ENCODE data around the gene CMTM6. TPM values are rescaled to one million over a fixed set of nuclear protein-coding genes. Genes with fewer than 3 reads are reported as not detected.

Gene CMTM6
- total RNA-seq, 1 experiment from 2014 or later: 43.5 TPM

GRCh38 chr3:32459450-32459849 lies 43.2 kb downstream of the CMTM6 start:
- Mint-ChIP-seq H3K4me1 (peaks cover 29 to 30% of the 10 kb centered on the region in 2 experiments), H3K27ac (peak overlapping the region in 1 of 3 experiments; percentile 79; a peak in 2 of 7 replicates), H3K4me3 (no peak overlapping the region), H3K9me3 (no peaks in the 10 kb centered on the region; a peak in 1 of 5 replicates), H3K27me3 (ENCODE audit: low read depth) (no peaks in the 10 kb centered on the region; the same call in 1 of the 2 replicates), H3K36me3 (ENCODE audit: insufficient read depth in 1 of 3, low read depth in 3 of 3) (peaks cover 0 to 5% (median 2%) of the 10 kb centered on the region in 3 experiments; a peak in 5 of 7 replicates)
- no CpG with 5 or more reads among the region's 5 CpGs for WGBS (ENCODE audit: extremely low coverage, insufficient read length, low lambda C conversion rate)
- Histone ChIP-seq H3K9ac (ENCODE audit: extremely low read depth, insufficient read length, low read length) (no peak overlapping the region), H4K8ac (replicated peaks; ENCODE audit: insufficient read length, low read depth, low read length) (no peak overlapping the region), H4K20me1 (ENCODE audit: control insufficient read depth, insufficient read depth, insufficient read length) (no peaks in the 10 kb centered on the region), H2BK20ac (ENCODE audit: low read depth, low read length, poor library complexity, severe bottlenecking) (peak overlapping the region; percentile 65), H3K4me2 (ENCODE audit: insufficient read depth, insufficient read length, low read length) (no peak overlapping the region), H2AFZ (ENCODE audit: low read length) (no peak overlapping the region), H3K18ac (ENCODE audit: insufficient read length, low read depth, low read length) (peak overlapping the region; percentile 67), H3K56ac (ENCODE audit: insufficient read length, low read depth, low read length) (no peak overlapping the region), H3K9me3 (ENCODE audit: control insufficient read depth, low read depth, low read length) (no peaks in the 10 kb centered on the region), H2BK5ac (ENCODE audit: insufficient read length, low read length) (no peak overlapping the region), H3K27me3 (ENCODE audit: insufficient read depth, low read length) (no peaks in the 10 kb centered on the region), H4K5ac (ENCODE audit: insufficient read length, low read depth, low read length) (no peak overlapping the region), H3K23me2 (ENCODE audit: insufficient read length, low read depth, low read length, poor library complexity, severe bottlenecking) (peaks cover 3% of the 10 kb centered on the region), H2BK120ac (ENCODE audit: low read depth, low read length, poor library complexity, severe bottlenecking) (no peak overlapping the region), H2BK15ac (ENCODE audit: low read depth, low read length) (no peak overlapping the region), H3K4me1 (ENCODE audit: insufficient read depth, low read length) (no peaks in the 10 kb centered on the region; the same call in 1 of the 2 replicates), H2BK12ac (ENCODE audit: insufficient read length, low read depth, low read length) (peak overlapping the region; percentile 82), H3K79me2 (ENCODE audit: insufficient read depth, low read length) (no peaks in the 10 kb centered on the region), H3K4ac (ENCODE audit: low read depth, low read length) (peak overlapping the region; percentile 54; the same call in 1 of the 2 replicates), H2AK5ac (ENCODE audit: insufficient read length, low read length) (no peak overlapping the region), H3T11ph (ENCODE audit: low read length) (no peak overlapping the region), H4K91ac (ENCODE audit: insufficient read length, low read depth, low read length) (peak overlapping the region; percentile 94), H3K23ac (ENCODE audit: insufficient read length, low read depth, low read length) (no peak overlapping the region), H3K14ac (ENCODE audit: insufficient read depth, low read length) (peak overlapping the region; percentile 77; the same call in 1 of the 2 replicates), H3K79me1 (ENCODE audit: insufficient read depth, low read depth, low read length, poor library complexity, severe bottlenecking) (no peaks in the 10 kb centered on the region), H3K27ac (ENCODE audit: insufficient read length, low read depth, low read length) (no peak overlapping the region)
- TF ChIP-seq CTCF (conservative IDR thresholded peaks at IDR 0.05): no peak
- DNase-seq: no peak
